WTC11 (cell line): ENCODE results near the gene PTPRF. TPM values are rescaled to one million over a fixed set of nuclear protein-coding genes. Genes with fewer than 3 reads are reported as not detected.

ENCODE experiments used
- ATAC-seq: fragments of 200-7000 bp; cut with Tn5 transposase; 2 replicates; pipeline ENCODE4 v1.10.0; 2021; ENCODE audit warnings: mild to moderate bottlenecking, moderate library complexity
- CTCF ChIA-PET: fragments of 300-600 bp; sonication (Branson Sonifier 250); formaldehyde crosslinking; loops from one replicate; lab custom pipeline; 2021; ENCODE audit warnings: antibody characterized with exemption; lab: Charles Lee
- POLR2A ChIA-PET: fragments of 350-600 bp; sonication (Branson Sonifier 250); formaldehyde crosslinking; loops from one replicate; lab custom pipeline; 2021; ENCODE audit warnings: antibody characterized with exemption; lab: Charles Lee
- DNase-seq: peaks from one replicate; pipeline ENCODE4 v3.0.0; 2021; ENCODE audit warnings: low spot score
- H3K27ac Mint-ChIP-seq: 2 replicates; pipeline ENCODE4 v1.8.0; 2021; ENCODE audit warnings: mixed read lengths
- H3K27me3 Mint-ChIP-seq: 2 replicates; pipeline ENCODE4 v1.8.0; 2021; ENCODE audit warnings: low read depth, mild to moderate bottlenecking, moderate library complexity, mixed read lengths
- H3K36me3 Mint-ChIP-seq: 2 replicates; pipeline ENCODE4 v1.8.0; 2021; ENCODE audit warnings: mixed read lengths
- H3K4me1 Mint-ChIP-seq: 2 replicates; pipeline ENCODE4 v1.8.0; 2022; ENCODE audit warnings: mixed read lengths
- H3K4me3 Mint-ChIP-seq: 2 replicates; pipeline ENCODE4 v1.8.0; 2021; ENCODE audit warnings: mild to moderate bottlenecking, moderate library complexity, mixed read lengths
- H3K9me3 Mint-ChIP-seq: 2 replicates; pipeline ENCODE4 v1.8.0; 2021; ENCODE audit warnings: mixed read lengths
- E2F5 ChIP-seq: sonication (generic); formaldehyde crosslinking; IDR thresholded peaks from 2 replicates; pipeline ENCODE4 v1.8.1; 2022; ENCODE audit warnings: mild to moderate bottlenecking, moderate library complexity, missing genetic modification reagents
- EMX1 ChIP-seq: fragments of 250-450 bp; sonication (Bioruptor Pico); IDR thresholded peaks from 2 replicates; pipeline ENCODE4 v1.8.0; 2021; ENCODE audit warnings: mild to moderate bottlenecking
- FOXJ3 ChIP-seq: sonication (generic); formaldehyde crosslinking; IDR thresholded peaks from 2 replicates; pipeline ENCODE4 v1.9.0; 2021; ENCODE audit warnings: missing genetic modification reagents, mild to moderate bottlenecking, borderline replicate concordance
- FOXK1 ChIP-seq: sonication (generic); formaldehyde crosslinking; IDR thresholded peaks from 2 replicates; pipeline ENCODE4 v1.8.0; 2022; ENCODE audit warnings: mild to moderate bottlenecking, moderate library complexity, missing genetic modification reagents
- GTF2I ChIP-seq: fragments of 250-450 bp; sonication (Bioruptor Pico); conservative IDR thresholded peaks from 2 replicates; pipeline ENCODE4 v1.4.0; 2021; ENCODE audit warnings: mild to moderate bottlenecking
- JAZF1 ChIP-seq: fragments of 250-450 bp; sonication (Bioruptor Pico); IDR thresholded peaks from 2 replicates; pipeline ENCODE4 v1.9.0; 2021; ENCODE audit warnings: moderate library complexity, mild to moderate bottlenecking, inconsistent platforms
- NFATC4 ChIP-seq: fragments of 250-450 bp; sonication (Bioruptor Pico); IDR thresholded peaks from 2 replicates; pipeline ENCODE4 v1.9.0; 2021; ENCODE audit warnings: mild to moderate bottlenecking
- NR2C2 ChIP-seq: sonication (generic); formaldehyde crosslinking; IDR thresholded peaks from 2 replicates; pipeline ENCODE4 v1.8.0; 2022; ENCODE audit warnings: mild to moderate bottlenecking, missing genetic modification reagents
- OVOL2 ChIP-seq: fragments of 250-450 bp; sonication (Bioruptor Pico); IDR thresholded peaks from 2 replicates; pipeline ENCODE4 v1.9.0; 2021; ENCODE audit warnings: mild to moderate bottlenecking, borderline replicate concordance
- RELA ChIP-seq: sonication (generic); formaldehyde crosslinking; IDR thresholded peaks from 2 replicates; pipeline ENCODE4 v1.8.1; 2022; ENCODE audit warnings: missing genetic modification reagents, mild to moderate bottlenecking, borderline replicate concordance
- RORB ChIP-seq: fragments of 250-450 bp; sonication (Bioruptor Pico); IDR thresholded peaks from 2 replicates; pipeline ENCODE4 v1.9.0; 2021; ENCODE audit warnings: mild to moderate bottlenecking
- SMAD3 ChIP-seq: sonication (generic); formaldehyde crosslinking; IDR thresholded peaks from 2 replicates; pipeline ENCODE4 v1.8.0; 2022; ENCODE audit warnings: missing genetic modification reagents, mild to moderate bottlenecking, borderline replicate concordance
- TP53 ChIP-seq: sonication (generic); formaldehyde crosslinking; IDR thresholded peaks from 2 replicates; pipeline ENCODE4 v1.8.1; 2023; ENCODE audit warnings: mild to moderate bottlenecking, missing genetic modification reagents
- ZNF232 ChIP-seq: sonication (generic); formaldehyde crosslinking; IDR thresholded peaks from 2 replicates; pipeline ENCODE4 v1.8.0; 2022; ENCODE audit warnings: mild to moderate bottlenecking, missing genetic modification reagents
- ZNF281 ChIP-seq: sonication (generic); formaldehyde crosslinking; IDR thresholded peaks from 2 replicates; pipeline ENCODE4 v1.8.0; 2023; ENCODE audit warnings: mild to moderate bottlenecking, missing genetic modification reagents
- ZNF671 ChIP-seq: fragments of 250-450 bp; sonication (Bioruptor Pico); IDR thresholded peaks from 2 replicates; pipeline ENCODE4 v1.8.0; 2021; ENCODE audit warnings: mild to moderate bottlenecking
- total RNA-seq: library from RNA; stranded (reverse); gene quantifications from 3 replicates; pipeline ENCODE4 v1.2.3, GENCODE V29; 2021
- TF ChIP-seq, protein P1 (sequence below): sonication (generic); formaldehyde crosslinking; IDR thresholded peaks from 2 replicates; pipeline ENCODE4 v1.8.0; 2022; ENCODE audit warnings: missing genetic modification reagents
- TF ChIP-seq, protein P2 (sequence below): sonication (generic); formaldehyde crosslinking; IDR thresholded peaks from 2 replicates; pipeline ENCODE4 v1.8.1; 2022; ENCODE audit warnings: missing genetic modification reagents, borderline replicate concordance
- TF ChIP-seq, protein P3 (sequence below): fragments of 250-450 bp; sonication (Bioruptor Pico); IDR thresholded peaks from 2 replicates; pipeline ENCODE4 v1.8.0; 2021; ENCODE audit warnings: mild to moderate bottlenecking
- TF ChIP-seq, protein P4 (sequence below): sonication (generic); formaldehyde crosslinking; IDR thresholded peaks from 2 replicates; pipeline ENCODE4 v1.8.0; 2023; ENCODE audit warnings: missing genetic modification reagents
- TF ChIP-seq, protein P5 (sequence below): fragments of 250-450 bp; sonication (Bioruptor Pico); conservative IDR thresholded peaks from 2 replicates; pipeline ENCODE4 v1.9.0; 2021; ENCODE audit warnings: mild to moderate bottlenecking

Gene PTPRF
- total RNA-seq, 1 experiment from 2014 or later: 248 TPM

- Mint-ChIP-seq H3K27me3 (peaks cover 4% of the 10 kb centered on the region), H3K9me3 (peaks cover 17% of the 10 kb centered on the region), H3K27ac (no peak overlapping the region), H3K36me3 (no peaks in the 10 kb centered on the region), H3K4me3 (no peak overlapping the region)
- POLR2A ChIA-PET: no interaction called here
- DNase-seq (no peak), ATAC-seq (no peak)
- TF ChIP-seq EMX1 (CRISPR knock-in tag) (no peak), NFATC4 (no peak), JAZF1 (CRISPR knock-in tag) (no peak), ZNF671 (no peak), GTF2I (CRISPR knock-in tag) (no peak), SMAD3 (CRISPR knock-in tag) (no peak), E2F5 (CRISPR knock-in tag) (no peak), TP53 (CRISPR knock-in tag) (no peak), RELA (CRISPR knock-in tag) (no peak), FOXK1 (CRISPR knock-in tag) (no peak), ZNF281 (CRISPR knock-in tag) (no peak)
- TF ChIP-seq, protein P1, sequence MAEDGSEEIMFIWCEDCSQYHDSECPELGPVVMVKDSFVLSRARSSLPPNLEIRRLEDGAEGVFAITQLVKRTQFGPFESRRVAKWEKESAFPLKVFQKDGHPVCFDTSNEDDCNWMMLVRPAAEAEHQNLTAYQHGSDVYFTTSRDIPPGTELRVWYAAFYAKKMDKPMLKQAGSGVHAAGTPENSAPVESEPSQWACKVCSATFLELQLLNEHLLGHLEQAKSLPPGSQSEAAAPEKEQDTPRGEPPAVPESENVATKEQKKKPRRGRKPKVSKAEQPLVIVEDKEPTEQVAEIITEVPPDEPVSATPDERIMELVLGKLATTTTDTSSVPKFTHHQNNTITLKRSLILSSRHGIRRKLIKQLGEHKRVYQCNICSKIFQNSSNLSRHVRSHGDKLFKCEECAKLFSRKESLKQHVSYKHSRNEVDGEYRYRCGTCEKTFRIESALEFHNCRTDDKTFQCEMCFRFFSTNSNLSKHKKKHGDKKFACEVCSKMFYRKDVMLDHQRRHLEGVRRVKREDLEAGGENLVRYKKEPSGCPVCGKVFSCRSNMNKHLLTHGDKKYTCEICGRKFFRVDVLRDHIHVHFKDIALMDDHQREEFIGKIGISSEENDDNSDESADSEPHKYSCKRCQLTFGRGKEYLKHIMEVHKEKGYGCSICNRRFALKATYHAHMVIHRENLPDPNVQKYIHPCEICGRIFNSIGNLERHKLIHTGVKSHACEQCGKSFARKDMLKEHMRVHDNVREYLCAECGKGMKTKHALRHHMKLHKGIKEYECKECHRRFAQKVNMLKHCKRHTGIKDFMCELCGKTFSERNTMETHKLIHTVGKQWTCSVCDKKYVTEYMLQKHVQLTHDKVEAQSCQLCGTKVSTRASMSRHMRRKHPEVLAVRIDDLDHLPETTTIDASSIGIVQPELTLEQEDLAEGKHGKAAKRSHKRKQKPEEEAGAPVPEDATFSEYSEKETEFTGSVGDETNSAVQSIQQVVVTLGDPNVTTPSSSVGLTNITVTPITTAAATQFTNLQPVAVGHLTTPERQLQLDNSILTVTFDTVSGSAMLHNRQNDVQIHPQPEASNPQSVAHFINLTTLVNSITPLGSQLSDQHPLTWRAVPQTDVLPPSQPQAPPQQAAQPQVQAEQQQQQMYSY (CRISPR knock-in tag): no peak
- TF ChIP-seq, protein P2, sequence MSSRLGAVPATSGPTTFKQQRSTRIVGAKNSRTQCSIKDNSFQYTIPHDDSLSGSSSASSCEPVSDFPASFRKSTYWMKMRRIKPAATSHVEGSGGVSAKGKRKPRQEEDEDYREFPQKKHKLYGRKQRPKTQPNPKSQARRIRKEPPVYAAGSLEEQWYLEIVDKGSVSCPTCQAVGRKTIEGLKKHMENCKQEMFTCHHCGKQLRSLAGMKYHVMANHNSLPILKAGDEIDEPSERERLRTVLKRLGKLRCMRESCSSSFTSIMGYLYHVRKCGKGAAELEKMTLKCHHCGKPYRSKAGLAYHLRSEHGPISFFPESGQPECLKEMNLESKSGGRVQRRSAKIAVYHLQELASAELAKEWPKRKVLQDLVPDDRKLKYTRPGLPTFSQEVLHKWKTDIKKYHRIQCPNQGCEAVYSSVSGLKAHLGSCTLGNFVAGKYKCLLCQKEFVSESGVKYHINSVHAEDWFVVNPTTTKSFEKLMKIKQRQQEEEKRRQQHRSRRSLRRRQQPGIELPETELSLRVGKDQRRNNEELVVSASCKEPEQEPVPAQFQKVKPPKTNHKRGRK (CRISPR knock-in tag): no peak
- TF ChIP-seq, protein P3, sequence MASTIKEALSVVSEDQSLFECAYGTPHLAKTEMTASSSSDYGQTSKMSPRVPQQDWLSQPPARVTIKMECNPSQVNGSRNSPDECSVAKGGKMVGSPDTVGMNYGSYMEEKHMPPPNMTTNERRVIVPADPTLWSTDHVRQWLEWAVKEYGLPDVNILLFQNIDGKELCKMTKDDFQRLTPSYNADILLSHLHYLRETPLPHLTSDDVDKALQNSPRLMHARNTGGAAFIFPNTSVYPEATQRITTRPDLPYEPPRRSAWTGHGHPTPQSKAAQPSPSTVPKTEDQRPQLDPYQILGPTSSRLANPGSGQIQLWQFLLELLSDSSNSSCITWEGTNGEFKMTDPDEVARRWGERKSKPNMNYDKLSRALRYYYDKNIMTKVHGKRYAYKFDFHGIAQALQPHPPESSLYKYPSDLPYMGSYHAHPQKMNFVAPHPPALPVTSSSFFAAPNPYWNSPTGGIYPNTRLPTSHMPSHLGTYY (CRISPR knock-in tag): no peak
- TF ChIP-seq, all 79 proteins: peak for 0
- peaks cover 10% of the 10 kb centered on the region for H3K4me1 Mint-ChIP-seq
- CTCF ChIA-PET: interaction anchor here (0.6 to 0.8 kb wide), 2 partner anchors 78 to 83 kb away, joined by 3 read pairs; no protein-coding TSS in a partner anchor
Measured at GRCh38 chr1:43512681-43513080, 18.0 kb upstream of the PTPRF start.

DNA sequence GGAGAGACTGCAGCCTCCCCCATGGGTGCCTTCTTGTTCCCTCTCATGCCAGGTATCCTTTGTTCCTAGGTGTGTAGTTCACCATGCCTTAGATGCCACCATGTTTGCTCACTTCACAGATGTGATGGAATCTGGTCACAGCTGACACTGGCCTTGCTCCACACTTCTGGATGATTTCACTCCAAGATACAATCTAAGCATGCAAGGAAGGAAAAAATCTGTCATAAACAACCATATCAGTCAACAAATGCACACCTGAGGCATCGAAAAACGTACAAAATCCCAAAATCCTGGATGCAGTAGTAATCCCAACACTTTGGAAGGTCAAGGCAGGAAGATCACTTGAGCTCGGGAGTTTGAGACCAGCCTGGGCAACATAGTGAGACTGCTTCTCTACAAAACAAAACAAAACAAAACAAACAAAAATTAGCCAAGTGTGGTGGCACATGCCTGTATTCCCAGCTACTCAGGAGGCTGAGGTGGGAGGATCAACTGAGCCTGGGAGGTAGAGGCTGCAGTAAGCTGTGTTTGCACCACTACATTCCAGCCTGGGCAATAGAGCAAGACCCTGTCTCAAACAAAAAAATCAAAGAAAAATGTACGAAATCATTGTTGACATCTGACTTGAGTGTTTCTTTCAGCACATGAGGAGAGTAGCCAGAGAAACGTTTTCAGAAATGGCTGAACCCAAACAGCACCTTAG is 17.1 kb upstream of the PTPRF start:
- ATAC-seq: no peak
- Mint-ChIP-seq H3K36me3 (no peaks in the 10 kb centered on the region), H3K9me3 (peaks cover 17% of the 10 kb centered on the region), H3K27ac (no peak overlapping the region), H3K4me1 (peaks cover 10% of the 10 kb centered on the region), H3K27me3 (peaks cover 4% of the 10 kb centered on the region), H3K4me3 (no peak overlapping the region)
- ChIA-PET CTCF (interaction anchor here (0.6 kb wide), 1 partner anchor 82 kb away, joined by 3 read pairs; no protein-coding TSS in a partner anchor), POLR2A (no interaction called here)
- no peak for DNase-seq
- no peak for TF ChIP-seq ZNF232 (CRISPR knock-in tag)
- TF ChIP-seq, protein P4, sequence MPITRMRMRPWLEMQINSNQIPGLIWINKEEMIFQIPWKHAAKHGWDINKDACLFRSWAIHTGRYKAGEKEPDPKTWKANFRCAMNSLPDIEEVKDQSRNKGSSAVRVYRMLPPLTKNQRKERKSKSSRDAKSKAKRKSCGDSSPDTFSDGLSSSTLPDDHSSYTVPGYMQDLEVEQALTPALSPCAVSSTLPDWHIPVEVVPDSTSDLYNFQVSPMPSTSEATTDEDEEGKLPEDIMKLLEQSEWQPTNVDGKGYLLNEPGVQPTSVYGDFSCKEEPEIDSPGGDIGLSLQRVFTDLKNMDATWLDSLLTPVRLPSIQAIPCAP (CRISPR knock-in tag): no peak
- TF ChIP-seq RORB: no peak
- no peak for TF ChIP-seq FOXJ3 (CRISPR knock-in tag)
- TF ChIP-seq OVOL2 (CRISPR knock-in tag): no peak
- TF ChIP-seq NR2C2: no peak
- TF ChIP-seq, protein P5, sequence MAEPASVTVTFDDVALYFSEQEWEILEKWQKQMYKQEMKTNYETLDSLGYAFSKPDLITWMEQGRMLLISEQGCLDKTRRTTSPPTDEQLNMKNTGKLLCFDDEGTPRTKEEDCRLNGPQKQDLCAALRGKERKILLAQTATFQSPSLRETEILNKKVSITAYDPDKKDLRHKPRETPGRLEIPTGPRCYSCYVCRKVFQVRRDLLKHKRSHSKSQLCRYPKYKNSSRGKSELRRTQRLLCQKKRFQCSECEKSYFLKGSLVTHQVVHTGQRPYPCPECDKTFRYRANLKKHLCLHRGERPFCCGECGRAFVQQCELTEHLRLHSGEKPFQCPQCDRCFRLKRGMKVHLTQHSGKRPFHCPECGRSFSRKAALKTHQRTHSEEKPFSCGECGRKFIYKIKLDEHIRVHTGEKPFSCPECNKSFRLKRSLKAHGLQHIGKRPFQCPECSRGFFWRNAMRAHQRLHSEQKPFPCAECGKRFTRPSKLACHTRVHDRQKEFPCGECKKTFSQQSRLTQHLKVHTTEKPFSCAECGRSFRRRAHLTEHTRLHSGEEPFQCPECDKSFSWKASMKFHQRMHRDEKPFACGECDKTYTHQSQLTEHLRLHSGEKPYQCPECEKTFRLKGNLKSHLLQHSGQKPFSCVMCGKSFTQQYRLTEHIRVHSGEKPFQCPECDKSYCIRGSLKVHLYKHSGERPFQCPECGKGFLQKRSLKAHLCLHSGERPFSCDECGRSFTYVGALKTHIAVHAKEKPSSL (CRISPR knock-in tag): no peak
